Upper lobe of left lung (tissue), 4 donors: ENCODE measurements around the gene IFIT1B.

Source experiments
- CTCF ChIP-seq, 6 experiments: fragments of 450-650 bp in 4 of 6; fragments of 200-600 bp in 2 of 6; sonication (generic) in 2 of 6; IDR thresholded peaks; one replicate each; pipeline ENCODE4 v1.5.1; 2016 to 2019; ENCODE audit warnings: antibody characterized with exemption in 6 of 6
- EP300 ChIP-seq, 4 donors: sonication (generic); formaldehyde crosslinking; IDR thresholded peaks; one replicate each; pipeline ENCODE4 v1.5.1; 2017; ENCODE audit warnings: antibody characterized with exemption in 4 of 4, control low read depth in 2 of 4
- POLR2A ChIP-seq, 4 donors: fragments of 450-650 bp; IDR thresholded peaks; one replicate each; pipeline ENCODE4 v1.5.1; 2016 to 2017; ENCODE audit warnings: antibody characterized with exemption in 4 of 4, mild to moderate bottlenecking in 2 of 4

GRCh38 chr10:89431977-89432376, 54.1 kb downstream of the IFIT1B start:
- TF ChIP-seq CTCF (IDR thresholded peaks at IDR 0.05) = no peak
- TF ChIP-seq POLR2A (IDR thresholded peaks at IDR 0.05) = no peak
- TF ChIP-seq EP300 (IDR thresholded peaks at IDR 0.05) = peak in 1 of 4 donors; percentile 98
